ENCODE results near the gene MAGEB3. TPM values are rescaled to one million over a fixed set of nuclear protein-coding genes. Genes with fewer than 3 reads are reported as not detected.

The MAGEB3 gene
- total and polyA plus RNA-seq, 2 donors (not counting 3 experiments of a cell fraction or from before 2014, with no cell fraction given) = not detected

GRCh38 chrX:30278365-30278764 is 47.9 kb downstream of the MAGEB3 start:
- CTCF ChIA-PET = interaction anchor here (1.0 kb wide), 1 partner anchor 236 kb away, joined by 3 read pairs; no protein-coding TSS in a partner anchor

More at GRCh38 chrX:30278365-30278764, 47.9 kb downstream of the MAGEB3 start:
- Histone ChIP-seq H3K4me3 (replicated peaks in 1 of 3; ENCODE audit: insufficient read depth in 1 of 3, low read depth in 1 of 3, low read length in 3 of 3) (no peak overlapping the region), H2AFZ (ENCODE audit: low read depth, low read length) (no peak overlapping the region), H3K27me3 (ENCODE audit: control insufficient read depth in 2 of 2, insufficient read depth in 2 of 2, low read length in 2 of 2) (no peaks in the 10 kb centered on the region), H3K79me2 (ENCODE audit: control insufficient read depth, insufficient read depth, low read length) (no peaks in the 10 kb centered on the region), H3K36me3 (ENCODE audit: control insufficient read depth in 2 of 2, extremely low read depth in 1 of 2, insufficient read depth in 2 of 2, low read length in 2 of 2) (no peaks in the 10 kb centered on the region), H3K9me1 (replicated peaks; ENCODE audit: control insufficient read depth, extremely low read depth, insufficient read depth, low read length) (no peaks in the 10 kb centered on the region), H4K20me1 (replicated peaks; ENCODE audit: control insufficient read depth, extremely low read depth, insufficient read depth, low read length) (no peaks in the 10 kb centered on the region), H3K9ac (replicated peaks; ENCODE audit: extremely low read depth, insufficient read depth, low read length) (no peak overlapping the region), H3K27ac (ENCODE audit: insufficient read depth, low read depth, low read length) (no peak overlapping the region), H3K4me1 (ENCODE audit: control insufficient read depth, extremely low read depth, insufficient read depth, low read length) (peaks cover 7% of the 10 kb centered on the region), H3K9me3 (replicated peaks; ENCODE audit: control insufficient read depth, insufficient read depth, low read length) (no peaks in the 10 kb centered on the region), H3K4me2 (ENCODE audit: insufficient read depth, low read length) (no peak overlapping the region)
- POLR2A ChIA-PET = no interaction called here
- FAIRE-seq = no peak
- BruUV-seq (replicated peaks) = no TSS peak
- intact Hi-C loops (cut with micrococcal nuclease) (no loop called here), dilution Hi-C loops (cut with MboI; ENCODE audit: extremely low pct_ligation_motif_present, low sequenced_read_pairs) (no loop called here)
- TF ChIP-seq FOS (IDR thresholded peaks at IDR 0.05; ENCODE audit: borderline replicate concordance, insufficient read depth, low read length) (no peak), MAX (IDR thresholded peaks at IDR 0.05; ENCODE audit: insufficient read depth, insufficient read length) (no peak), MYC (IDR thresholded peaks at IDR 0.05; ENCODE audit: low read depth, low read length) (no peak), POLR2AphosphoS5 (IDR thresholded peaks at IDR 0.05; ENCODE audit: insufficient read depth, low read depth, low read length) (no peak), GATA2 (IDR thresholded peaks at IDR 0.05; ENCODE audit: insufficient read depth, insufficient read length, low read depth, low read length) (no peak), POLR2A (IDR thresholded peaks at IDR 0.05; ENCODE audit: low read depth, low read length) (no peak), EZH2 (IDR thresholded peaks at IDR 0.05; ENCODE audit: borderline replicate concordance, low read depth, low read length, severe bottlenecking) (no peak), JUN (IDR thresholded peaks at IDR 0.05; ENCODE audit: borderline replicate concordance, insufficient read depth, insufficient read length, low read depth) (no peak), CTCF (IDR thresholded peaks at IDR 0.05; ENCODE audit: extremely low read depth in 1 of 2, insufficient read depth in 1 of 2, low read depth in 1 of 2, low read length in 2 of 2) (no peak)
- no peak for DNase-seq (ENCODE audit: low read depth, low spot score)
